ENCODE results near the gene C7orf33. TPM values are rescaled to one million over a fixed set of nuclear protein-coding genes. Genes with fewer than 3 reads are reported as not detected.

C7orf33 gene
- not detected for polyA plus RNA-seq
- long read RNA-seq, donor 1, result 0 reads
- long read RNA-seq, donor 2, result 0 reads
- long read RNA-seq, donor 3, result 0 reads
- long read RNA-seq, donor 4, result 0 reads
- long read RNA-seq, donor 5, result 0 reads
- long read RNA-seq, donor 6, result 0 reads
- long read RNA-seq, donor 7, result 0 reads
- long read RNA-seq, donor 8, result 0 reads
- long read RNA-seq, donor 9, result 0 reads
- long read RNA-seq, donor 10, result 0 reads
- long read RNA-seq, donor 11, result 0 reads

- no peaks in the 10 kb centered on the region for H3K36me3 ChIP-seq (ENCODE audit: control insufficient read depth, insufficient read depth, low read length)
- H3K4me3 ChIP-seq (ENCODE audit: low read length), result no peak within 1 kb of the TSS
- no peaks in the 10 kb centered on the region for H3K4me1 ChIP-seq (ENCODE audit: control insufficient read depth, insufficient read depth, low read length)
- no peak for DNase-seq
- H3K27me3 ChIP-seq (ENCODE audit: control insufficient read depth, insufficient read depth, low read length), result peaks cover 16% of the 10 kb centered on the region
- no peak within 1 kb of the TSS for H3K27ac ChIP-seq (ENCODE audit: low read length)
- no peaks in the 10 kb centered on the region for H3K9me3 ChIP-seq (ENCODE audit: control insufficient read depth, low read depth, low read length)
- no CpG with 5 or more reads among the region's 10 CpGs for WGBS (ENCODE audit: insufficient coverage, low lambda C conversion rate)
Observed at GRCh38 chr7:148590471-148590870, at the start of gene C7orf33. Gene C7orf33 (plus strand): TSS chr7:148590766. CDS start chr7:148590926, 160 bp downstream.

GRCh38 chr7:148541891-148542504 lies 48.6 kb upstream of the C7orf33 start:
- WGBS (ENCODE audit: insufficient coverage, low lambda C conversion rate), result 80% methylated on average over 3 of the region's 6 CpGs
- Histone ChIP-seq H3K9me3 (ENCODE audit: control insufficient read depth, low read depth, low read length) (no peaks in the 10 kb centered on the region), H3K4me3 (ENCODE audit: low read length) (no peak overlapping the region), H3K27me3 (ENCODE audit: control insufficient read depth, insufficient read depth, low read length) (no peaks in the 10 kb centered on the region), H3K27ac (ENCODE audit: low read length) (no peak overlapping the region), H3K36me3 (ENCODE audit: control insufficient read depth, insufficient read depth, low read length) (no peaks in the 10 kb centered on the region), H3K4me1 (ENCODE audit: control insufficient read depth, insufficient read depth, low read length) (no peaks in the 10 kb centered on the region)
- DNase-seq, result no peak

- no peaks in the 10 kb centered on the region for H3K36me3 ChIP-seq (ENCODE audit: control insufficient read depth, insufficient read depth, low read length)
- WGBS (ENCODE audit: insufficient coverage, low lambda C conversion rate), result no CpG with 5 or more reads among the region's 8 CpGs
- H3K27me3 ChIP-seq (ENCODE audit: control insufficient read depth, insufficient read depth, low read length), result no peaks in the 10 kb centered on the region
- no peak overlapping the region for H3K27ac ChIP-seq (ENCODE audit: low read length)
- H3K4me1 ChIP-seq (ENCODE audit: control insufficient read depth, insufficient read depth, low read length), result no peaks in the 10 kb centered on the region
- H3K9me3 ChIP-seq (ENCODE audit: control insufficient read depth, low read depth, low read length), result no peaks in the 10 kb centered on the region
- DNase-seq, result no peak
- no peak overlapping the region for H3K4me3 ChIP-seq (ENCODE audit: low read length)
Observed at GRCh38 chr7:148543302-148543701, 47.3 kb upstream of the C7orf33 start.

GRCh38 chr7:148545172-148545571 lies 45.4 kb upstream of the C7orf33 start:
- no peaks in the 10 kb centered on the region for H3K27me3 ChIP-seq (ENCODE audit: control insufficient read depth, insufficient read depth, low read length)
- H3K9me3 ChIP-seq (ENCODE audit: control insufficient read depth, low read depth, low read length), result no peaks in the 10 kb centered on the region
- no peaks in the 10 kb centered on the region for H3K4me1 ChIP-seq (ENCODE audit: control insufficient read depth, insufficient read depth, low read length)
- no peaks in the 10 kb centered on the region for H3K36me3 ChIP-seq (ENCODE audit: control insufficient read depth, insufficient read depth, low read length)
- H3K4me3 ChIP-seq (ENCODE audit: low read length), result no peak overlapping the region
- no peak for DNase-seq
- H3K27ac ChIP-seq (ENCODE audit: low read length), result no peak overlapping the region
- WGBS (ENCODE audit: insufficient coverage, low lambda C conversion rate), result no CpG with 5 or more reads among the region's 6 CpGs

DNA sequence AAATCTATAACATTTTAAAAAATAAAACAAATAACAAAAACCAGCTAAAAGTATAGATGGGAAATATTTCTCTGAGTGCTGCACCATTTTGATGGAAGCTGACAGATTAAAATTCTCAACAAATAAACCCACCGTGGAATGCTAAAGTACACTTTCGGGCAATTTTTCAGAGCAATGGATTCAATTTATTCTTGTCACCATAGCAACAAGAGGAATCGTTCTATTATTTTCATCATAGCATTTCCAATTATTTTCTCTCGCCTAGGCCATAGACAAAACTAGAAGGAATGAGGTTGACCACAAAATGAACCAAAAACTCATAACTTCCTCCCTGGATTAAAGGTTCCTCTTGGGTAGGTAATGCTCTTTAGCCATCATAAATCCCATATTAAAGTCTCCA lies 44.6 kb upstream of the C7orf33 start:
- DNase-seq, result no peak
- H3K9me3 ChIP-seq (ENCODE audit: control insufficient read depth, low read depth, low read length), result no peaks in the 10 kb centered on the region
- H3K27ac ChIP-seq (ENCODE audit: low read length), result no peak overlapping the region
- H3K36me3 ChIP-seq (ENCODE audit: control insufficient read depth, insufficient read depth, low read length), result no peaks in the 10 kb centered on the region
- H3K4me1 ChIP-seq (ENCODE audit: control insufficient read depth, insufficient read depth, low read length), result no peaks in the 10 kb centered on the region
- whole genome bisulfite sequencing (ENCODE audit: insufficient coverage, low lambda C conversion rate), result 83% methylated on average over 1 of the region's 4 CpGs
- H3K4me3 ChIP-seq (ENCODE audit: low read length), result no peak overlapping the region
- H3K27me3 ChIP-seq (ENCODE audit: control insufficient read depth, insufficient read depth, low read length), result no peaks in the 10 kb centered on the region

DNA sequence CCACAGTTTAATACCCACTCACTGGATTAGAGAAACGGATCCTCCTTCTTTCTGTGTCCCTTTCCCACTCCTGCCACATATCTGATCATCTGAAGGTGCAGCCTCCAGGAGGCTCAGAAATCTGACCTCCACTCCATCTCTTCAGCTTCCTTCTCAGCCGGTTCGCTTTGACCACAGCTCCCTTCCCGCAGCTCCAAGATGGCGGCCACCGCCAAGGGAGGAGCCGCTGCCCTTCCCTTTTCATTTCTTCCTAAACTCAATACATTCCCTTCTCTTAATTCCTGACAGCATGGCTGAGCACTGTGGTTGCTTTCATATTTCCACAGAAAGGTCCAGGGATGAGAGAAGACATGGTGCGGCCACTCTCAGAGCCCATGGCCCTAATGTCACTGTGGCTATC lies 43.7 kb upstream of the C7orf33 start:
- H3K4me1 ChIP-seq (ENCODE audit: control insufficient read depth, insufficient read depth, low read length), result no peaks in the 10 kb centered on the region
- DNase-seq, result no peak
- H3K36me3 ChIP-seq (ENCODE audit: control insufficient read depth, insufficient read depth, low read length), result no peaks in the 10 kb centered on the region
- no peaks in the 10 kb centered on the region for H3K9me3 ChIP-seq (ENCODE audit: control insufficient read depth, low read depth, low read length)
- WGBS (ENCODE audit: insufficient coverage, low lambda C conversion rate), result 100% methylated on average over 1 of the region's 8 CpGs
- H3K27me3 ChIP-seq (ENCODE audit: control insufficient read depth, insufficient read depth, low read length), result no peaks in the 10 kb centered on the region
- H3K4me3 ChIP-seq (ENCODE audit: low read length), result no peak overlapping the region
- H3K27ac ChIP-seq (ENCODE audit: low read length), result no peak overlapping the region

DNA sequence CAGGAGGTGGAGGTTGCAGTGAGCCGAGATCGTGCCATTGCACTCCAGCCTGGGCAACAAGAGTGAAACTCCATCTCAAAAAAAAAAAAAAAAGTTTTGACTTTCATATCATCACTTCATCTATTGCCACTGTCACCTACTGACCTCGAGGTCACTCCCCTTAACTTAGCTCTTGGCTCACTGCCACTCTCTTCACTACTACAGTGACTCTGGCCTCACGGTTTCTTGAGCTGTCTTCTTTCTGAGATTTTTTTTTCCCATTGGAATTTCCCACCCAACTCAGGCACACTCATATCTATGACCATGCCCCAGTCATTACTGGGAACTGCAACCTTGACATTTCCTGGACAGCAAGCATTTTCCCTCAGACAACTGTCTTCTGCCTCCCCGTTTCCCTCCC lies 42.6 kb upstream of the C7orf33 start:
- no peaks in the 10 kb centered on the region for H3K4me1 ChIP-seq (ENCODE audit: control insufficient read depth, insufficient read depth, low read length)
- WGBS (ENCODE audit: insufficient coverage, low lambda C conversion rate), result 78% methylated on average over 2 of the region's 5 CpGs
- H3K27me3 ChIP-seq (ENCODE audit: control insufficient read depth, insufficient read depth, low read length), result no peaks in the 10 kb centered on the region

GRCh38 chr7:148553979-148554378 lies 36.6 kb upstream of the C7orf33 start:
- no CpG with 5 or more reads among the region's 3 CpGs for WGBS (ENCODE audit: insufficient coverage, low lambda C conversion rate)
- Histone ChIP-seq H3K36me3 (ENCODE audit: control insufficient read depth, insufficient read depth, low read length) (no peaks in the 10 kb centered on the region), H3K4me1 (ENCODE audit: control insufficient read depth, insufficient read depth, low read length) (no peaks in the 10 kb centered on the region)

More for the DNA sequence above, 42.6 kb upstream of the C7orf33 start:
- H3K36me3 ChIP-seq (ENCODE audit: control insufficient read depth, insufficient read depth, low read length), result no peaks in the 10 kb centered on the region
- no peak overlapping the region for H3K4me3 ChIP-seq (ENCODE audit: low read length)
- no peak for DNase-seq
- no peak overlapping the region for H3K27ac ChIP-seq (ENCODE audit: low read length)
- no peaks in the 10 kb centered on the region for H3K9me3 ChIP-seq (ENCODE audit: control insufficient read depth, low read depth, low read length)

DNA sequence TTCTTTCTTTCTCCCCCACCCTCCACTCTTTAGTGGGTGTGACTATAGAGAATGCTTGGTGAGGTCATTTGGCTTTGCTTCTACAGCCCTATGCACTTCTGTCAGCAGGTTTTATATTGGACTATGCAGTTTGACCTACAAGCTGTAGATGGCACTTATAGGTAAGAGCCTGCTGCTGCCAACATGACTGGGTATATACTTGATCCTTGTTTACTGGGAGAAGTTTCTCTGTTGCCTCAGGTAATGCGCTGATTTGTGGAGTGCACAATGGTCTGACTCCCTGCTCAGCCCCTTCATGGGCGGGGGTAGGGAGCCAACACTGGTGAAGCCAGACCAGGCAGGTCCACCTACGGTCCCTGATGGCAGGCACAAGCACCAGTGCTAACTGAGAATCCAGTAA lies 33.7 kb upstream of the C7orf33 start:
- no peak for DNase-seq
- no peak overlapping the region for H3K4me3 ChIP-seq (ENCODE audit: low read length)
- no peak overlapping the region for H3K27ac ChIP-seq (ENCODE audit: low read length)
- H3K36me3 ChIP-seq (ENCODE audit: control insufficient read depth, insufficient read depth, low read length), result no peaks in the 10 kb centered on the region
- H3K27me3 ChIP-seq (ENCODE audit: control insufficient read depth, insufficient read depth, low read length), result peaks cover 2% of the 10 kb centered on the region
- H3K9me3 ChIP-seq (ENCODE audit: control insufficient read depth, low read depth, low read length), result no peaks in the 10 kb centered on the region
- no CpG with 5 or more reads among the region's 3 CpGs for WGBS (ENCODE audit: insufficient coverage, low lambda C conversion rate)
- no peaks in the 10 kb centered on the region for H3K4me1 ChIP-seq (ENCODE audit: control insufficient read depth, insufficient read depth, low read length)

More at GRCh38 chr7:148553979-148554378, 36.6 kb upstream of the C7orf33 start:
- Histone ChIP-seq H3K27ac (ENCODE audit: low read length) (no peak overlapping the region), H3K9me3 (ENCODE audit: control insufficient read depth, low read depth, low read length) (no peaks in the 10 kb centered on the region), H3K4me3 (ENCODE audit: low read length) (no peak overlapping the region), H3K27me3 (ENCODE audit: control insufficient read depth, insufficient read depth, low read length) (no peaks in the 10 kb centered on the region)
- no peak for DNase-seq

DNA sequence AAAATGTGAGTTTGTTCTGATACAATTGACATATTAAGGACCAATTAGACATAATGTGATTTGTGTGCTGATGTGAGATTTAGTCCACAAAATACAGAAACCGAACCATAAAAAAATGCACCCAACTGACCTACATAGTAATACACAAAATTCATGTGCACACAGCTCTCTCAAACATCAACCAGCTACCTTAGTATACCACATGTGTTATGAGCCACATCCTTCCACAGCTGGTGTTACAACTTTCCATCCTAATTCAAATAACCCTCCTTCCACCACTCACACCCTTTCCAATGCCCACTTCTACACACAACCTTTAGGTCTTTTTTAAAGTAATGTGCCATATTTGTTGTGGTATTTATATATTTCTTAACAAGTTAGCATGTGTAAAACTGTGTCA lies 31.7 kb upstream of the C7orf33 start:
- peaks cover 2% of the 10 kb centered on the region for H3K27me3 ChIP-seq (ENCODE audit: control insufficient read depth, insufficient read depth, low read length)
- WGBS (ENCODE audit: insufficient coverage, low lambda C conversion rate), result no CpG with 5 or more reads among the region's 1 CpG

DNA sequence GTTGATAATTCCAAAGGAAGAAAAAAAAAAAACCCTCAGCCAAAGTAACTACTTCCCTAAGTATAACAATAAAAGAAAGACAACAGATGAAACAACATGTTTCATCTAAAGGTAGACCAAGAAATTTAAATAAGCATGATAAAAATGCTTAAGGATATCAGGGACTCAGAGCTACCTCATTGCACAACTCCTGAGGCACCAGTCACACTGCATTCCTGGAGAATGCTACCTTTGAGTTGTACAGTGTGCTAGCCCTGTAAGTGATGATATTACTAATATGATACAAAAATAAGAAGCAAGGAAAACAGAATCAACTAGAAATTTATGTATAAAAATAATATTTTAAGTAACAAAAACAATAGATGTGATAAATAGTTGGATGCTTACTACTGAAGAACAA lies 29.5 kb upstream of the C7orf33 start:
- H3K27me3 ChIP-seq (ENCODE audit: control insufficient read depth, insufficient read depth, low read length), result peaks cover 2% of the 10 kb centered on the region
- H3K9me3 ChIP-seq (ENCODE audit: control insufficient read depth, low read depth, low read length), result no peaks in the 10 kb centered on the region
- no peak overlapping the region for H3K4me3 ChIP-seq (ENCODE audit: low read length)
- DNase-seq, result no peak
- no peaks in the 10 kb centered on the region for H3K36me3 ChIP-seq (ENCODE audit: control insufficient read depth, insufficient read depth, low read length)
- no peak overlapping the region for H3K27ac ChIP-seq (ENCODE audit: low read length)
- no peaks in the 10 kb centered on the region for H3K4me1 ChIP-seq (ENCODE audit: control insufficient read depth, insufficient read depth, low read length)

More for the DNA sequence above, 31.7 kb upstream of the C7orf33 start:
- DNase-seq, result no peak
- no peaks in the 10 kb centered on the region for H3K4me1 ChIP-seq (ENCODE audit: control insufficient read depth, insufficient read depth, low read length)
- no peaks in the 10 kb centered on the region for H3K36me3 ChIP-seq (ENCODE audit: control insufficient read depth, insufficient read depth, low read length)
- H3K4me3 ChIP-seq (ENCODE audit: low read length), result no peak overlapping the region
- no peaks in the 10 kb centered on the region for H3K9me3 ChIP-seq (ENCODE audit: control insufficient read depth, low read depth, low read length)
- no peak overlapping the region for H3K27ac ChIP-seq (ENCODE audit: low read length)
